ENCODE results near the gene APEH. TPM values are rescaled to one million over a fixed set of nuclear protein-coding genes. Genes with fewer than 3 reads are reported as not detected.

APEH gene
- total and polyA plus RNA-seq, 2 of the 4 experiments (the other 2 are of a cell fraction) = 89.2 to 142 TPM

- Histone ChIP-seq H2BK20ac (ENCODE audit: low read depth, low read length) (no peak overlapping the region), H3K4me3 (ENCODE audit: insufficient read depth, low read depth, low read length) (no peak overlapping the region), H3K36me3 (ENCODE audit: control insufficient read depth, insufficient read depth, low read length) (no peaks in the 10 kb centered on the region), H2BK120ac (ENCODE audit: low read depth, low read length) (no peak overlapping the region), H3K27me3 (ENCODE audit: control insufficient read depth, insufficient read depth, low read length) (peaks cover 33% of the 10 kb centered on the region), H3K14ac (replicated peaks; ENCODE audit: low read depth, low read length) (no peak overlapping the region), H2AK5ac (ENCODE audit: low read depth, low read length) (no peak overlapping the region), H3K23ac (ENCODE audit: low read depth, low read length) (no peak overlapping the region), H4K91ac (ENCODE audit: insufficient read depth, low read depth, low read length) (no peak overlapping the region), H4K20me1 (ENCODE audit: insufficient read depth, low read length) (no peaks in the 10 kb centered on the region), H3K4me2 (ENCODE audit: low read depth, low read length) (no peak overlapping the region), H3K9me1 (ENCODE audit: insufficient read depth, low read length) (peaks cover 3% of the 10 kb centered on the region; the same call in 1 of the 2 replicates), H4K8ac (ENCODE audit: low read depth in 2 of 2, low read length in 2 of 2) (no peak overlapping the region), H3K9ac (ENCODE audit: low read depth, low read length) (no peak overlapping the region), H3K18ac (ENCODE audit: low read depth, low read length) (no peak overlapping the region), H3K56ac (ENCODE audit: extremely low read depth, insufficient read depth, low read length) (no peak overlapping the region), H4K5ac (ENCODE audit: low read depth, low read length) (no peak overlapping the region), H2BK5ac (ENCODE audit: low read depth, low read length, poor library complexity, severe bottlenecking) (no peak overlapping the region), H2AK9ac (replicated peaks; ENCODE audit: low read depth, low read length, poor library complexity) (no peak overlapping the region), H2BK15ac (ENCODE audit: low read depth, low read length) (no peak overlapping the region), H3K79me1 (ENCODE audit: low read depth in 1 of 2, low read length in 2 of 2) (no peaks in the 10 kb centered on the region), H3K4ac (ENCODE audit: low read depth, low read length) (no peak overlapping the region), H3K9me3 (ENCODE audit: control insufficient read depth, insufficient read depth, low read length) (no peaks in the 10 kb centered on the region), H2AFZ (replicated peaks; ENCODE audit: low read length, poor library complexity) (no peak overlapping the region), H3K4me1 (ENCODE audit: control insufficient read depth, insufficient read depth, low read length) (no peaks in the 10 kb centered on the region), H3K27ac (ENCODE audit: insufficient read depth, low read length) (no peak overlapping the region)
- DNase-seq = no peak
- no peak for TF ChIP-seq MAFK (IDR thresholded peaks at IDR 0.05; ENCODE audit: low read depth, low read length)
- no peak for TF ChIP-seq SMC3 (IDR thresholded peaks at IDR 0.05; ENCODE audit: low read depth, low read length)
- no peak for ATAC-seq (ENCODE audit: low read depth)
- dilution Hi-C loops (cut with HindIII; ENCODE audit: low sequenced_read_pairs, unreplicated experiment) = no loop called here
- in situ Hi-C loops (cut with MboI; ENCODE audit: low sequenced_read_pairs) = no loop called here
- ChIA-PET CTCF (interaction anchor here (1.1 kb wide), 1 partner anchor 106 kb away, joined by 3 read pairs; no protein-coding TSS in a partner anchor), POLR2A (ENCODE audit: unreplicated experiment) (no interaction called here)
- intact Hi-C loops (cut with micrococcal nuclease) = no loop called here
- no TSS peak for BruUV-seq (replicated peaks)
- no CpG with 5 or more reads among the region's 3 CpGs for WGBS, 2 experiments (ENCODE audit: extremely low coverage in 2 of 2, insufficient read length in 1 of 2)
Observed at GRCh38 chr3:49646236-49646635, 27.9 kb upstream of the APEH start.
